ENCODE data around the gene POU2AF1. TPM values are rescaled to one million over a fixed set of nuclear protein-coding genes. Genes with fewer than 3 reads are reported as not detected.

Gene POU2AF1
- total RNA-seq, 1 experiment from 2014 or later = 0.22 TPM

GRCh38 chr11:111352231-111352746 is 26.8 kb downstream of the POU2AF1 start (continued):
- TF ChIP-seq, protein P1, sequence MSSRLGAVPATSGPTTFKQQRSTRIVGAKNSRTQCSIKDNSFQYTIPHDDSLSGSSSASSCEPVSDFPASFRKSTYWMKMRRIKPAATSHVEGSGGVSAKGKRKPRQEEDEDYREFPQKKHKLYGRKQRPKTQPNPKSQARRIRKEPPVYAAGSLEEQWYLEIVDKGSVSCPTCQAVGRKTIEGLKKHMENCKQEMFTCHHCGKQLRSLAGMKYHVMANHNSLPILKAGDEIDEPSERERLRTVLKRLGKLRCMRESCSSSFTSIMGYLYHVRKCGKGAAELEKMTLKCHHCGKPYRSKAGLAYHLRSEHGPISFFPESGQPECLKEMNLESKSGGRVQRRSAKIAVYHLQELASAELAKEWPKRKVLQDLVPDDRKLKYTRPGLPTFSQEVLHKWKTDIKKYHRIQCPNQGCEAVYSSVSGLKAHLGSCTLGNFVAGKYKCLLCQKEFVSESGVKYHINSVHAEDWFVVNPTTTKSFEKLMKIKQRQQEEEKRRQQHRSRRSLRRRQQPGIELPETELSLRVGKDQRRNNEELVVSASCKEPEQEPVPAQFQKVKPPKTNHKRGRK (CRISPR knock-in tag; IDR thresholded peaks at IDR 0.05; ENCODE audit: borderline replicate concordance) = no peak
- TF ChIP-seq MAX (CRISPR knock-in tag; IDR thresholded peaks at IDR 0.05) = no peak
- no peak for TF ChIP-seq E2F1 (CRISPR knock-in tag; IDR thresholded peaks at IDR 0.05)
- no peak for TF ChIP-seq FOXP1 (CRISPR knock-in tag; IDR thresholded peaks at IDR 0.05; ENCODE audit: borderline replicate concordance)
- TF ChIP-seq ZNF317 (CRISPR knock-in tag; IDR thresholded peaks at IDR 0.05; ENCODE audit: borderline replicate concordance, low read depth) = no peak
- no peak for TF ChIP-seq GRHL2 (CRISPR knock-in tag; IDR thresholded peaks at IDR 0.05; ENCODE audit: insufficient replicate concordance, severe bottlenecking)

- no peaks in the 10 kb centered on the region for H3K9me3 Mint-ChIP-seq
- DNase-seq (ENCODE audit: low spot score) (no peak), ATAC-seq (no peak)
- ChIA-PET CTCF (no interaction called here), POLR2A (no interaction called here)
- no peaks in the 10 kb centered on the region for H3K27me3 Mint-ChIP-seq (ENCODE audit: low read depth)
- H3K36me3 Mint-ChIP-seq = no peaks in the 10 kb centered on the region
- no peak overlapping the region for H3K27ac Mint-ChIP-seq
- no peak for TF ChIP-seq HMGA2 (CRISPR knock-in tag; IDR thresholded peaks at IDR 0.05)
- TF ChIP-seq, protein P2, sequence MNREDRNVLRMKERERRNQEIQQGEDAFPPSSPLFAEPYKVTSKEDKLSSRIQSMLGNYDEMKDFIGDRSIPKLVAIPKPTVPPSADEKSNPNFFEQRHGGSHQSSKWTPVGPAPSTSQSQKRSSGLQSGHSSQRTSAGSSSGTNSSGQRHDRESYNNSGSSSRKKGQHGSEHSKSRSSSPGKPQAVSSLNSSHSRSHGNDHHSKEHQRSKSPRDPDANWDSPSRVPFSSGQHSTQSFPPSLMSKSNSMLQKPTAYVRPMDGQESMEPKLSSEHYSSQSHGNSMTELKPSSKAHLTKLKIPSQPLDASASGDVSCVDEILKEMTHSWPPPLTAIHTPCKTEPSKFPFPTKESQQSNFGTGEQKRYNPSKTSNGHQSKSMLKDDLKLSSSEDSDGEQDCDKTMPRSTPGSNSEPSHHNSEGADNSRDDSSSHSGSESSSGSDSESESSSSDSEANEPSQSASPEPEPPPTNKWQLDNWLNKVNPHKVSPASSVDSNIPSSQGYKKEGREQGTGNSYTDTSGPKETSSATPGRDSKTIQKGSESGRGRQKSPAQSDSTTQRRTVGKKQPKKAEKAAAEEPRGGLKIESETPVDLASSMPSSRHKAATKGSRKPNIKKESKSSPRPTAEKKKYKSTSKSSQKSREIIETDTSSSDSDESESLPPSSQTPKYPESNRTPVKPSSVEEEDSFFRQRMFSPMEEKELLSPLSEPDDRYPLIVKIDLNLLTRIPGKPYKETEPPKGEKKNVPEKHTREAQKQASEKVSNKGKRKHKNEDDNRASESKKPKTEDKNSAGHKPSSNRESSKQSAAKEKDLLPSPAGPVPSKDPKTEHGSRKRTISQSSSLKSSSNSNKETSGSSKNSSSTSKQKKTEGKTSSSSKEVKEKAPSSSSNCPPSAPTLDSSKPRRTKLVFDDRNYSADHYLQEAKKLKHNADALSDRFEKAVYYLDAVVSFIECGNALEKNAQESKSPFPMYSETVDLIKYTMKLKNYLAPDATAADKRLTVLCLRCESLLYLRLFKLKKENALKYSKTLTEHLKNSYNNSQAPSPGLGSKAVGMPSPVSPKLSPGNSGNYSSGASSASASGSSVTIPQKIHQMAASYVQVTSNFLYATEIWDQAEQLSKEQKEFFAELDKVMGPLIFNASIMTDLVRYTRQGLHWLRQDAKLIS (CRISPR knock-in tag; IDR thresholded peaks at IDR 0.05; ENCODE audit: borderline replicate concordance) = no peak
- TF ChIP-seq PRRX2 (CRISPR knock-in tag; IDR thresholded peaks at IDR 0.05) = no peak
- no peak for TF ChIP-seq SOX15 (CRISPR knock-in tag; IDR thresholded peaks at IDR 0.05)
- no peak for TF ChIP-seq ZNF232 (CRISPR knock-in tag; IDR thresholded peaks at IDR 0.05)
- H3K4me3 Mint-ChIP-seq = no peak overlapping the region
- H3K4me1 Mint-ChIP-seq = no peaks in the 10 kb centered on the region
Observed at GRCh38 chr11:111351374-111352055, 27.6 kb downstream of the POU2AF1 start.

DNA sequence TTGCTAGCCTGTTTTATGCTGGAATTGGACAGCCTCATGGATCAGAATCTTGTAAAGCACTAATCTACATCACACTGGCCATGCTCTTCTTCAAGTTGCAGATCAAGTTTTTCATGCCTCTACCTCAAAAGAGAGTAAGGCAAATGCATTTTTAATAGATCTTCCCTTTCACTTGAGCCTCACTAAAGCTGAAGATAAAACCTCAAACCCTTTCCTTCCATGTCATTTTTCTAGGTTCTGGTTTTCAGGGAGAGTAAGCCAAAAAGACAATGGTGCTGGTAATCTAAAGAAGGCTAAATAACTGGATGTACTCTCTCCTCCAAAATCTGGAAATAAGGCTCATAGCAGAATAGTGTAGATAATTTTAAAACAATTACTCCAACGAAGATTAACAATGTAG is 28.3 kb downstream of the POU2AF1 start:
- DNase-seq (ENCODE audit: low spot score) (no peak), ATAC-seq (no peak)
- ChIA-PET CTCF (no interaction called here), POLR2A (no interaction called here)
- no peaks in the 10 kb centered on the region for H3K9me3 Mint-ChIP-seq
- H3K27me3 Mint-ChIP-seq (ENCODE audit: low read depth) = no peaks in the 10 kb centered on the region
- H3K27ac Mint-ChIP-seq = no peak overlapping the region
- H3K4me1 Mint-ChIP-seq = no peaks in the 10 kb centered on the region
- no peak overlapping the region for H3K4me3 Mint-ChIP-seq
- TF ChIP-seq NR3C1 (CRISPR knock-in tag; conservative IDR thresholded peaks at IDR 0.05; ENCODE audit: low read depth) = no peak
- no peaks in the 10 kb centered on the region for H3K36me3 Mint-ChIP-seq

- POLR2A ChIA-PET = no interaction called here
- Mint-ChIP-seq H3K9me3 (no peaks in the 10 kb centered on the region), H3K27ac (no peak overlapping the region), H3K36me3 (no peaks in the 10 kb centered on the region), H3K27me3 (ENCODE audit: low read depth) (no peaks in the 10 kb centered on the region), H3K4me3 (no peak overlapping the region), H3K4me1 (no peaks in the 10 kb centered on the region)
- ATAC-seq (no peak), DNase-seq (ENCODE audit: low spot score) (no peak)
- CTCF ChIA-PET = no interaction called here
- TF ChIP-seq ZNF281 (CRISPR knock-in tag; IDR thresholded peaks at IDR 0.05) (no peak), PRRX2 (CRISPR knock-in tag; IDR thresholded peaks at IDR 0.05) (no peak), ZNF138 (CRISPR knock-in tag; conservative IDR thresholded peaks at IDR 0.05) (no peak), E2F5 (CRISPR knock-in tag; IDR thresholded peaks at IDR 0.05) (no peak)
Observed at GRCh38 chr11:111349191-111349695, 29.8 kb downstream of the POU2AF1 start.
